ENCODE results near the gene VPS41.
"Not testable (repeated sequence)": the region's sequence is repeated elsewhere in the genome, so short reads cannot be mapped to it uniquely, and the experiment has no call there.

VPS41 gene

GRCh38 chr7:38905056-38905759 lies 3.8 kb downstream of the VPS41 start:
- no peak for DNase-seq

GRCh38 chr7:38903057-38903456 lies 5.9 kb downstream of the VPS41 start:
- no peak for DNase-seq

- no peak for DNase-seq
Measured at GRCh38 chr7:38902449-38902848, 6.5 kb downstream of the VPS41 start.

- no peak for DNase-seq
Measured at GRCh38 chr7:38893061-38893460, 15.9 kb downstream of the VPS41 start.

GRCh38 chr7:38890597-38890996 lies 18.4 kb downstream of the VPS41 start:
- DNase-seq = no peak

DNA sequence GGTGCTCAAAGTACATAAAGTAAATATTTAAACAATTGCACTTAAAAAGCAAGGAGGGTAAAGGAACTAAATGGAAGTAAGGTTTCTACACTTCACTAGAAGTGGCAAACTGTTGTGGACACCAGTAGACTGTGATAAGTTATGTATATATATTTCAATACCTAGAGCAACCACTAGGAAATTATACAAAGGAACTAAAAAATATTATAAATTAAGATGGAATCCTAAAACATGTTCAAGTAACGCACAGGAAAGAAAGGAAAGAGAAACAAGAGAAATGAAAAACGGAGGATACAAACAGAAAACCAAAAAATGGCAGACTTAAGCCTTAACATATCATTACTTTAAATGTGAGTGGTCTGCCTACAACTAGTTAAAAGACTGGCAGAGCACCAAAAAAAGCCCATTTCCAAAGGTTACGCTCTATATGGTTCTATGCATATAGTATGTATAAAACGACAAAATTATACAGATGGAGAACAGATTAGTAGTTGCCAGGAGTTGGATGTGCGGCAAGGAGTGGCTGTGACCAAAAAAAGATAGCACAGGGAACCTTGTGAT lies 19.0 kb downstream of the VPS41 start:
- DNase-seq = no peak

DNA sequence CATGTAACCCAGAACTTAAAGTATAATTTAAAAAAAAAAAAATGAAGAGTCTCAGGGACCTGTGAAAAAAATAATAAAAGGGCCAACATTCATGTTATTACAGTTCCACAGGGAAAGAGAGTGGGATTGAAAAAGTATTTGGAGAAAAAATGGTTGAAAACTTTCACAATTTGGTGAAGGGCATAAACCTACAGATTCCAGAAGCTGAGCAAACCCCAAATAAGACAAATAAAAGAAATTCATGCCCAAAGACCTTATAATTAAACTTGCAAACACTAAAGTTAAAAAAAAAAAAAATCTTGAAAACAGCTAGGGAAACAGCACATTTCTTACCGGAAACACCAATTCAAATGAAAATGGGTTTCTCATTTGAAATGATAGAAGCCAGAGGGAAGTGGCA lies 19.9 kb downstream of the VPS41 start:
- DNase-seq = no peak

DNA sequence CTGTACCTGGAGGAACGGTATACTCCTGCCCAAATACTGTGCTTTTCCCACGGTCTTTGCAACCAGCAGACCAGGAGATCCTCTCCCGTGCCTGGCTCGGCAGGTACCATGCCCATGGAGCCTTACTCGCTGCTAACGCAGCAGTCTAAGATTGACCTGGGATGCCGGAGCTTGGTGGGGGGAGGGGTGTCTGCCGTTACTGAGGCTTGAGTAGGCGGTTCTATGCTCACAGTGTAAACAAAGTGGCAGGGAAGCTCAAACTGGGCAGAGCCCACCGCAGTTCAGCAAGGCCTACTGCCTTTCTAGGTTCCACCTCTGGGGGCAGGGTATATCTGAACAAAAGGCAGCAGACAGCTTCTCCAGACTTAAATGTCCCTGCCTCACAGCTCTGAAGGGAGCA lies 22.7 kb downstream of the VPS41 start:
- no peak for DNase-seq

GRCh38 chr7:38883706-38884105 lies 25.3 kb downstream of the VPS41 start:
- DNase-seq = no peak

- no peak for DNase-seq
Measured at GRCh38 chr7:38881947-38882684, 26.9 kb downstream of the VPS41 start.

DNA sequence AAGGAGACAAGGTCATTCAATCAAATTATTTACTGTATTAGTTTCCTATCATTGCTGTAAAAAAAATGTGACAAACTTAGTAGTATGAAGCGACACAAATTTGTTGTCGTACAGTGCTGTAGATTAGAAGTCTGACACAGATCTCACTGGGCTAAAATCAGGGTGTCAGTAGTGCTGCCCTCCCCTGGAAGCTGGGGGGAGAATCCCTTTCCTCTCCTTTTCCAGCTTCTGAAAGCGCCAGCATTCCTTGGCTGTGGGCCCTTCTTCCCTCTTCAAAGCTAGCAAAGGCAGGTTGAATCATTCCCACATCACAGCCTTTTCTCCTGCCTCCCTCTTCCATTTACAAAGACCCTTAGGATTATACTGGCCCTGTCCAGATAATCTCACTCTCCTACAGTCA lies 28.0 kb downstream of the VPS41 start:
- DNase-seq = no peak

- DNase-seq = no peak
Measured at GRCh38 chr7:38880454-38880853, 28.5 kb downstream of the VPS41 start.

GRCh38 chr7:38880035-38880434 lies 29.0 kb downstream of the VPS41 start:
- DNase-seq = no peak

DNA sequence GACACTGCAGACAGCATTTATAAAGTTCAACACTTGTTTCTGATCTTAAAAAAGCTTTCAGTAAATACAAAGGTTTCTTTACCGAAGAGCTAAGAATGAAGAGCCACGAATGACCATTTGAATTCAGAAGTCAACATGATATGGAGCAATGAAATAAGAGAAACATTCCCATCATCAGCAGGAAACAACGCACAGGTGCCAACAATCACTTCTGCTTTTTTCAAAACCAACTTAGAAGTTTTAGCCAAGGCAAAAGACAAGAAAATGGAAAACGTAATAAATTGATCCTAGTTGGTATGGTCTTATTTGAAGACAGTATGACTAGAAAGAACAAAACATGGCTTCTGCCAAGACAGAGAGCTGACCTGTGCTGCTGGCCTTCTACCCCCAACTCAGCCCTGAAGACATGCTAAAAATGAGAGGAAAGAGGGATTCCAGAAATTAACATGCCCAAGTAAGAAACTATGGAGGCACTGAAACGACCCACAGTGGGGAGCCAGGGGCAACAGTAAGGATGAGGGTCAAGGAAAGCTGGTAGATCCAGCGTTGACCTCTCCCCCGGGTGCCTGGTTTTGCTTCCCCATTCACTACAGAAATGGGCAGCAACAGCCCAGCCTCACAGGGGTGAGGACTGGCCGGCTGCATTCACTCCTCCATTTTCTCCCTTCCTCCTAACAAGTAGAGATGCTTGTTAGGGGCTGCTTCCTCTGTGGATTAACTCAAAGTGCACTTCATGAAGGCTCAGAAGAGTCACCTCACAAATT lies 30.1 kb downstream of the VPS41 start:
- no peak for DNase-seq

- no peak for DNase-seq
Measured at GRCh38 chr7:38873433-38873832, 35.6 kb downstream of the VPS41 start.

DNA sequence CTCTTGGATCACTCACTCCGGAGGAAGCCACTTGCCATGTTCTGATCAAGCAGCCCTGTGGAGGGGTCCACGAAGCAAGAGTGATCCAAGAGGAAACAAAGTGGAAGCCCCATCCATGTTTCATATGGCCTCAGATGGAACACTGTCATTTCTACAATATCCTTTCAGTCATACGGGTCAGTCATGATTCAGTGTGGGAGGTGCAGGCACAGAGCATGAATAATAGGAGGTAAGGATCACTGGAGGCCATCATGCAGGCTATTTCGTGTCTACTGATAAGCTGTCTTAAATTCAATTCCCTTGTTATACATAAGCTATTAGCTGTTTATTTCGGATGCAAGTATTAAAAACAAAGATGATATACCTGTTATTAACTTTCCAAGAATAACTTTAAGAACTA lies 36.8 kb downstream of the VPS41 start:
- no peak for DNase-seq

- DNase-seq = no peak
Measured at GRCh38 chr7:38870147-38870546, 38.8 kb downstream of the VPS41 start.

DNA sequence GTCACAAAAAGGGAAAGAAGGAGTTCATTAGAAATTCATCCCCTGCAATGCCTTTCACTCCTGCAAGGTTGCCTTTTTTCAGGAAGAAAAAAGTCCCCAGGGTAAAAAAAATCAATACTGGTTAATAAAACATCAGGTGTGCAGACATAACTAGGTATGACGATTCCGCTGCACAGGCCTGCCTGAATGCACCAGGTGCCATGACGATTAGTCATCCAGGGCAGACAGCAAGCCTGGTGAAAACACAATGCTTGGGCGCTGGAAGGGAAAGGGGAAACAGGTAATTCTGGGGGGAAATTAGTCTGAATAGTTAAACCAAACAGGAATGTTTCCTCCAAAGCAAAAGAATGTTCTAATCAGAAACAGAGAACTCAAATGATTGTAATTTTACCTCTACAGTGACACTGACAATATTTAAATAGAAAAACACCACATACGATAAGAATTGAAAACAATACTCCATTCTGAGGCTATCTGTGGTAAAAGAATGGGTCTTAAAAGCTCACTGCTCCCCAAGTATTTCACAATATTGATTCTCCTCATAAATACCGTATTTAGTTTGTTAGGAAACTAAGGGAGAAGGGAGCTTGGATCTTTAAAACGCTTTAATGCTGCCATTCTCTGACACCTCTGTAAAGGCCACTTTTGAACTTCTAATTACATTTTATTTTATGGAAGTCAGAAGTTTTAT lies 45.2 kb downstream of the VPS41 start:
- DNase-seq = no peak

DNA sequence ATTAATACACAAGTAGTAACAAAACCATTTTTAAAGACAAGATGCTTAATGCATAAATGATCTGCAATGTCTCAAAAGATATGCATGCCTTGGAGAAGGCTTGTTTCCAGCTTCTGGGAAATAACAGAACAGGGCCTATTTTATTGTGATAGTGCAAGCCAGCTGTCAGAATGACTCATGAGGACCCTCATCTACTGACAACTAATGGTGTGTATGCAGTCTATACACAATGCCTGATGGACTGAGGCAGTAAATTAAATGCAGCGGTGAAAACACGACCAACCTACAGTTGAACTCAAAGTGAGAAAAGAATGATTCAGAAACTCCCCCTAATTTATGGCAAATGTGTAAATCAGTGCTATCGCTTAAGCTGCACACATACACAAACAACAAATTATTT lies 46.3 kb downstream of the VPS41 start:
- DNase-seq = no peak

- no peak for DNase-seq
Measured at GRCh38 chr7:38858259-38858884, 50.6 kb downstream of the VPS41 start.

- no peak for DNase-seq
Measured at GRCh38 chr7:38855867-38856266, 53.1 kb downstream of the VPS41 start.

DNA sequence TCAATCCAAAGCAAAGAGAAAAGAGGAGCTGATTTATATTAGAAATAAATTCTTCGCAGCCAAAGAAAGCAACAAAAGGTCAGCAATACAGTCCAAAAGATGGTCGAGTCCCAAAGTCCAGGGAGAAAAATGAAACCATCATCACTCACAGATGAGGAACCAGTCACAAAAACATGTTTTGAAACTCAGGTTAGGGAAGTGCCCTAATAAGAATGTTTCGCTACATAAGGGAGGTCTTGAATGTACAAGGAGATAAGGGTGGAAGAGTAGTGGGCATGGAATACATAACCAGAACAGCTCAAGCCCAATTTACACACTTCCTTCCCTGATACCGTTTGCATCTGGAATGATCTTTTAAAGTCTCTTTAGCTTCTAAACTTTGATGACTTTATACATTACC lies 53.6 kb downstream of the VPS41 start:
- DNase-seq = no peak

GRCh38 chr7:38854947-38855346 lies 54.0 kb downstream of the VPS41 start:
- DNase-seq = not testable (repeated sequence)
